ENCODE results near the gene EZH2. TPM values are rescaled to one million over a fixed set of nuclear protein-coding genes. Genes with fewer than 3 reads are reported as not detected.

Gene EZH2
- polyA plus RNA-seq, 1 donor from 2014 or later = 67.2 TPM

DNA sequence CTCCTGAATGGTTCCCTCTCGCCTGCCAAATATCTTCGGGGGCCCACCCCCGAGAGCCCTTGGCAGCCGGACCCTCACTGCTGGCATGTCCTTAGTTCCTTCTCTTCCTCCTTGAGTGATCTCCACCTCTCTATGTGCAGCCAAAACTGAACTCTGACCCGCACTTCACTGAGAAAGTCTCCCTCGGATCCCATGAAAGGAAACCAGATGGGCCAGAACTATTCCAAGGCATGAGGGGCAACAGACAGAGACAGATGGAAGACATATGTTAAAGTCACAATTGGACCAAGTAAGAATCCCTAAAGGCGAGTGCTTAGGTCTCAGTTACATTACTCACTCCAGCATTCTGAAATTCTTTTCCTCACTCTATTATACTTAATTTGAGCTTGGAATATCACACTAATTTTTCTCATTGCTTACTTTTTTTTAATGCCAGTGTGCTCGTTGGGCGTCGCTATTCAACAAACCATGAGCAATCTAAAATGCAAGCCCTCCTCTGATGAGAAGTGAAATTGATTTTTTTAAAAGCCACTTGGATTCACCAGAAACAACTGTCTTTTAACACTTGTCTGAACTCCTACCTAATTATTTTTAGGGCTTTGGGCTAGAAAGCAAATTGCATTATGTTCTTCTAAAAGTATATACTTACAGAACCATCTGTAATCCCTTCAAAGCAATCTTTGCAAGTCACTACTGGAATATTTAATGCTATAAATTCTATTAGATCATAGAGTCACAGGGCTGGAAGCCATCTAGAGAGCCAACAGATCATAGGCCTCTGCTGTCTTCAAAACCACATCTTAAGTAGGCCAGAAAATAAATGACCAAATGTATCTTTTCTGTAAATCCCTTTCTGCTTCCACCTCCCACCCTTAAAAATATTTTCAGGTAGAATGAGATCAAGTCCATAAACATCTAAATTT lies 43.3 kb upstream of the EZH2 start:
- Histone ChIP-seq H3F3A (ENCODE audit: insufficient read depth, low read length, poor library complexity, severe bottlenecking) (no peaks in the 10 kb centered on the region), H3K9me3 (ENCODE audit: low read length) (no peaks in the 10 kb centered on the region), H3K9ac (ENCODE audit: low read length) (no peak overlapping the region), H3K27ac (ENCODE audit: low read length) (no peak overlapping the region), H3K36me3 (ENCODE audit: insufficient read depth, low read length) (no peaks in the 10 kb centered on the region), H3K9me2 (ENCODE audit: insufficient read depth, low read length) (no peaks in the 10 kb centered on the region), H4K20me1 (ENCODE audit: insufficient read depth) (no peaks in the 10 kb centered on the region), H3K27me3 (ENCODE audit: insufficient read depth, low read depth, low read length) (no peaks in the 10 kb centered on the region), H3K79me2 (replicated peaks; ENCODE audit: insufficient read depth, low read length) (no peaks in the 10 kb centered on the region), H3K4me3 (ENCODE audit: low read length) (no peak overlapping the region), H2AFZ (ENCODE audit: low read depth, low read length) (no peak overlapping the region), H3K4me2 (ENCODE audit: low read length) (no peak overlapping the region)
- TF ChIP-seq, protein P1, sequence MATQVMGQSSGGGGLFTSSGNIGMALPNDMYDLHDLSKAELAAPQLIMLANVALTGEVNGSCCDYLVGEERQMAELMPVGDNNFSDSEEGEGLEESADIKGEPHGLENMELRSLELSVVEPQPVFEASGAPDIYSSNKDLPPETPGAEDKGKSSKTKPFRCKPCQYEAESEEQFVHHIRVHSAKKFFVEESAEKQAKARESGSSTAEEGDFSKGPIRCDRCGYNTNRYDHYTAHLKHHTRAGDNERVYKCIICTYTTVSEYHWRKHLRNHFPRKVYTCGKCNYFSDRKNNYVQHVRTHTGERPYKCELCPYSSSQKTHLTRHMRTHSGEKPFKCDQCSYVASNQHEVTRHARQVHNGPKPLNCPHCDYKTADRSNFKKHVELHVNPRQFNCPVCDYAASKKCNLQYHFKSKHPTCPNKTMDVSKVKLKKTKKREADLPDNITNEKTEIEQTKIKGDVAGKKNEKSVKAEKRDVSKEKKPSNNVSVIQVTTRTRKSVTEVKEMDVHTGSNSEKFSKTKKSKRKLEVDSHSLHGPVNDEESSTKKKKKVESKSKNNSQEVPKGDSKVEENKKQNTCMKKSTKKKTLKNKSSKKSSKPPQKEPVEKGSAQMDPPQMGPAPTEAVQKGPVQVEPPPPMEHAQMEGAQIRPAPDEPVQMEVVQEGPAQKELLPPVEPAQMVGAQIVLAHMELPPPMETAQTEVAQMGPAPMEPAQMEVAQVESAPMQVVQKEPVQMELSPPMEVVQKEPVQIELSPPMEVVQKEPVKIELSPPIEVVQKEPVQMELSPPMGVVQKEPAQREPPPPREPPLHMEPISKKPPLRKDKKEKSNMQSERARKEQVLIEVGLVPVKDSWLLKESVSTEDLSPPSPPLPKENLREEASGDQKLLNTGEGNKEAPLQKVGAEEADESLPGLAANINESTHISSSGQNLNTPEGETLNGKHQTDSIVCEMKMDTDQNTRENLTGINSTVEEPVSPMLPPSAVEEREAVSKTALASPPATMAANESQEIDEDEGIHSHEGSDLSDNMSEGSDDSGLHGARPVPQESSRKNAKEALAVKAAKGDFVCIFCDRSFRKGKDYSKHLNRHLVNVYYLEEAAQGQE (IDR thresholded peaks at IDR 0.05; ENCODE audit: borderline replicate concordance) = no peak
- TF ChIP-seq SMC3 (conservative IDR thresholded peaks at IDR 0.05; ENCODE audit: poor library complexity) (no peak), RAD21 (conservative IDR thresholded peaks at IDR 0.05) (no peak), POLR2AphosphoS5 (IDR thresholded peaks at IDR 0.05) (no peak), EP300 (conservative IDR thresholded peaks at IDR 0.05; ENCODE audit: poor library complexity, severe bottlenecking) (no peak), EZH2 (IDR thresholded peaks at IDR 0.05; ENCODE audit: borderline replicate concordance, insufficient read depth, low read length, poor library complexity, severe bottlenecking) (no peak), TAF1 (IDR thresholded peaks at IDR 0.05; ENCODE audit: low read depth) (no peak)
- TF ChIP-seq, protein P2, sequence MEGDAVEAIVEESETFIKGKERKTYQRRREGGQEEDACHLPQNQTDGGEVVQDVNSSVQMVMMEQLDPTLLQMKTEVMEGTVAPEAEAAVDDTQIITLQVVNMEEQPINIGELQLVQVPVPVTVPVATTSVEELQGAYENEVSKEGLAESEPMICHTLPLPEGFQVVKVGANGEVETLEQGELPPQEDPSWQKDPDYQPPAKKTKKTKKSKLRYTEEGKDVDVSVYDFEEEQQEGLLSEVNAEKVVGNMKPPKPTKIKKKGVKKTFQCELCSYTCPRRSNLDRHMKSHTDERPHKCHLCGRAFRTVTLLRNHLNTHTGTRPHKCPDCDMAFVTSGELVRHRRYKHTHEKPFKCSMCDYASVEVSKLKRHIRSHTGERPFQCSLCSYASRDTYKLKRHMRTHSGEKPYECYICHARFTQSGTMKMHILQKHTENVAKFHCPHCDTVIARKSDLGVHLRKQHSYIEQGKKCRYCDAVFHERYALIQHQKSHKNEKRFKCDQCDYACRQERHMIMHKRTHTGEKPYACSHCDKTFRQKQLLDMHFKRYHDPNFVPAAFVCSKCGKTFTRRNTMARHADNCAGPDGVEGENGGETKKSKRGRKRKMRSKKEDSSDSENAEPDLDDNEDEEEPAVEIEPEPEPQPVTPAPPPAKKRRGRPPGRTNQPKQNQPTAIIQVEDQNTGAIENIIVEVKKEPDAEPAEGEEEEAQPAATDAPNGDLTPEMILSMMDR (IDR thresholded peaks at IDR 0.05; ENCODE audit: poor library complexity, severe bottlenecking) = no peak

- H3K4me3 ChIP-seq (ENCODE audit: low read length) = no peak overlapping the region
- no peaks in the 10 kb centered on the region for H3K9me3 ChIP-seq (ENCODE audit: low read length)
- no peak overlapping the region for H3K4me2 ChIP-seq (ENCODE audit: low read length)
- no peaks in the 10 kb centered on the region for H3K9me2 ChIP-seq (ENCODE audit: insufficient read depth, low read length)
- no peak overlapping the region for H3K9ac ChIP-seq (ENCODE audit: low read length)
- H3K27me3 ChIP-seq (ENCODE audit: insufficient read depth, low read depth, low read length) = no peaks in the 10 kb centered on the region
- TF ChIP-seq MXI1 (conservative IDR thresholded peaks at IDR 0.05; ENCODE audit: poor library complexity, severe bottlenecking) (no peak), EZH2 (IDR thresholded peaks at IDR 0.05; ENCODE audit: borderline replicate concordance, insufficient read depth, low read length, poor library complexity, severe bottlenecking) (no peak), POLR2AphosphoS5 (IDR thresholded peaks at IDR 0.05) (no peak), SMC3 (conservative IDR thresholded peaks at IDR 0.05; ENCODE audit: poor library complexity) (no peak), TAF1 (IDR thresholded peaks at IDR 0.05; ENCODE audit: low read depth) (no peak), EP300 (conservative IDR thresholded peaks at IDR 0.05; ENCODE audit: poor library complexity, severe bottlenecking) (no peak), RAD21 (conservative IDR thresholded peaks at IDR 0.05) (no peak)
- TF ChIP-seq, protein P1 (IDR thresholded peaks at IDR 0.05; ENCODE audit: borderline replicate concordance) = no peak
- TF ChIP-seq, protein P2 (IDR thresholded peaks at IDR 0.05; ENCODE audit: poor library complexity, severe bottlenecking) = no peak
- H3K27ac ChIP-seq (ENCODE audit: low read length) = no peak overlapping the region
- H3F3A ChIP-seq (ENCODE audit: insufficient read depth, low read length, poor library complexity, severe bottlenecking) = no peaks in the 10 kb centered on the region
- no peaks in the 10 kb centered on the region for H4K20me1 ChIP-seq (ENCODE audit: insufficient read depth)
- no peaks in the 10 kb centered on the region for H3K79me2 ChIP-seq (replicated peaks; ENCODE audit: insufficient read depth, low read length)
- no peaks in the 10 kb centered on the region for H3K36me3 ChIP-seq (ENCODE audit: insufficient read depth, low read length)
- no peak overlapping the region for H2AFZ ChIP-seq (ENCODE audit: low read depth, low read length)
These were observed 41.7 kb upstream of the EZH2 start for GRCh38 chr7:148925836-148926235.

All from neural cell (in vitro differentiated cells).